ENCODE measurements around the gene RALGDS. TPM values are rescaled to one million over a fixed set of nuclear protein-coding genes. Genes with fewer than 3 reads are reported as not detected.

RALGDS gene
- total RNA-seq, 1 experiment from 2014 or later = 22.9 TPM

DNA sequence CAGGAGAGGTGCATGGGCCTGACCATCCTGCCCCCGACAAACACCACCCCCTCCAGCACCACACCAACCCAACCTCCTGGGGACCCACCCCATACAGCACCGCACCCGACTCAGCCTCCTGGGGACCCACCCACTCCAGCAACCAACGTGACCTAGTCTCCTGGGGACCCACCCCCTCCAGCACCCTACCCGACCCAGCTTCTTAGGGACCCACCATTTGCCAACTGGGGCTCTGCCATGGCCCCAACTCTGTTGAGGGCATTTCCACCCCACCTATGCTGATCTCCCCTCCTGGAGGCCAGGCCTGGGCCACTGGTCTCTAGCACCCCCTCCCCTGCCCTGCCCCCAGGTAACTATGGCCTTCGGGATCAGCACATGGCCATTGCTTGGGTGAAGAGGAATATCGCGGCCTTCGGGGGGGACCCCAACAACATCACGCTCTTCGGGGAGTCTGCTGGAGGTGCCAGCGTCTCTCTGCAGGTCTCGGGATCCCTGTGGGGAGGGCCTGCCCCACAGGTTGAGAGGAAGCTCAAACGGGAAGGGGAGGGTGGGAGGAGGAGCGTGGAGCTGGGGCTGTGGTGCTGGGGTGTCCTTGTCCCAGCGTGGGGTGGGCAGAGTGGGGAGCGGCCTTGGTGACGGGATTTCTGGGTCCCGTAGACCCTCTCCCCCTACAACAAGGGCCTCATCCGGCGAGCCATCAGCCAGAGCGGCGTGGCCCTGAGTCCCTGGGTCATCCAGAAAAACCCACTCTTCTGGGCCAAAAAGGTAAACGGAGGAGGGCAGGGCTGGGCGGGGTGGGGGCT, 54.7 kb downstream of the RALGDS start (continued):
- TF ChIP-seq, protein P1, sequence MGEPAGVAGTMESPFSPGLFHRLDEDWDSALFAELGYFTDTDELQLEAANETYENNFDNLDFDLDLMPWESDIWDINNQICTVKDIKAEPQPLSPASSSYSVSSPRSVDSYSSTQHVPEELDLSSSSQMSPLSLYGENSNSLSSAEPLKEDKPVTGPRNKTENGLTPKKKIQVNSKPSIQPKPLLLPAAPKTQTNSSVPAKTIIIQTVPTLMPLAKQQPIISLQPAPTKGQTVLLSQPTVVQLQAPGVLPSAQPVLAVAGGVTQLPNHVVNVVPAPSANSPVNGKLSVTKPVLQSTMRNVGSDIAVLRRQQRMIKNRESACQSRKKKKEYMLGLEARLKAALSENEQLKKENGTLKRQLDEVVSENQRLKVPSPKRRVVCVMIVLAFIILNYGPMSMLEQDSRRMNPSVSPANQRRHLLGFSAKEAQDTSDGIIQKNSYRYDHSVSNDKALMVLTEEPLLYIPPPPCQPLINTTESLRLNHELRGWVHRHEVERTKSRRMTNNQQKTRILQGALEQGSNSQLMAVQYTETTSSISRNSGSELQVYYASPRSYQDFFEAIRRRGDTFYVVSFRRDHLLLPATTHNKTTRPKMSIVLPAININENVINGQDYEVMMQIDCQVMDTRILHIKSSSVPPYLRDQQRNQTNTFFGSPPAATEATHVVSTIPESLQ (CRISPR knock-in tag; IDR thresholded peaks at IDR 0.05) = no peak
- TF ChIP-seq, protein P2, sequence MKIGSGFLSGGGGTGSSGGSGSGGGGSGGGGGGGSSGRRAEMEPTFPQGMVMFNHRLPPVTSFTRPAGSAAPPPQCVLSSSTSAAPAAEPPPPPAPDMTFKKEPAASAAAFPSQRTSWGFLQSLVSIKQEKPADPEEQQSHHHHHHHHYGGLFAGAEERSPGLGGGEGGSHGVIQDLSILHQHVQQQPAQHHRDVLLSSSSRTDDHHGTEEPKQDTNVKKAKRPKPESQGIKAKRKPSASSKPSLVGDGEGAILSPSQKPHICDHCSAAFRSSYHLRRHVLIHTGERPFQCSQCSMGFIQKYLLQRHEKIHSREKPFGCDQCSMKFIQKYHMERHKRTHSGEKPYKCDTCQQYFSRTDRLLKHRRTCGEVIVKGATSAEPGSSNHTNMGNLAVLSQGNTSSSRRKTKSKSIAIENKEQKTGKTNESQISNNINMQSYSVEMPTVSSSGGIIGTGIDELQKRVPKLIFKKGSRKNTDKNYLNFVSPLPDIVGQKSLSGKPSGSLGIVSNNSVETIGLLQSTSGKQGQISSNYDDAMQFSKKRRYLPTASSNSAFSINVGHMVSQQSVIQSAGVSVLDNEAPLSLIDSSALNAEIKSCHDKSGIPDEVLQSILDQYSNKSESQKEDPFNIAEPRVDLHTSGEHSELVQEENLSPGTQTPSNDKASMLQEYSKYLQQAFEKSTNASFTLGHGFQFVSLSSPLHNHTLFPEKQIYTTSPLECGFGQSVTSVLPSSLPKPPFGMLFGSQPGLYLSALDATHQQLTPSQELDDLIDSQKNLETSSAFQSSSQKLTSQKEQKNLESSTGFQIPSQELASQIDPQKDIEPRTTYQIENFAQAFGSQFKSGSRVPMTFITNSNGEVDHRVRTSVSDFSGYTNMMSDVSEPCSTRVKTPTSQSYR (CRISPR knock-in tag; IDR thresholded peaks at IDR 0.05) = no peak
- TF ChIP-seq, protein P3, sequence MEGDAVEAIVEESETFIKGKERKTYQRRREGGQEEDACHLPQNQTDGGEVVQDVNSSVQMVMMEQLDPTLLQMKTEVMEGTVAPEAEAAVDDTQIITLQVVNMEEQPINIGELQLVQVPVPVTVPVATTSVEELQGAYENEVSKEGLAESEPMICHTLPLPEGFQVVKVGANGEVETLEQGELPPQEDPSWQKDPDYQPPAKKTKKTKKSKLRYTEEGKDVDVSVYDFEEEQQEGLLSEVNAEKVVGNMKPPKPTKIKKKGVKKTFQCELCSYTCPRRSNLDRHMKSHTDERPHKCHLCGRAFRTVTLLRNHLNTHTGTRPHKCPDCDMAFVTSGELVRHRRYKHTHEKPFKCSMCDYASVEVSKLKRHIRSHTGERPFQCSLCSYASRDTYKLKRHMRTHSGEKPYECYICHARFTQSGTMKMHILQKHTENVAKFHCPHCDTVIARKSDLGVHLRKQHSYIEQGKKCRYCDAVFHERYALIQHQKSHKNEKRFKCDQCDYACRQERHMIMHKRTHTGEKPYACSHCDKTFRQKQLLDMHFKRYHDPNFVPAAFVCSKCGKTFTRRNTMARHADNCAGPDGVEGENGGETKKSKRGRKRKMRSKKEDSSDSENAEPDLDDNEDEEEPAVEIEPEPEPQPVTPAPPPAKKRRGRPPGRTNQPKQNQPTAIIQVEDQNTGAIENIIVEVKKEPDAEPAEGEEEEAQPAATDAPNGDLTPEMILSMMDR (IDR thresholded peaks at IDR 0.05) = no peak
- TF ChIP-seq, protein P4, sequence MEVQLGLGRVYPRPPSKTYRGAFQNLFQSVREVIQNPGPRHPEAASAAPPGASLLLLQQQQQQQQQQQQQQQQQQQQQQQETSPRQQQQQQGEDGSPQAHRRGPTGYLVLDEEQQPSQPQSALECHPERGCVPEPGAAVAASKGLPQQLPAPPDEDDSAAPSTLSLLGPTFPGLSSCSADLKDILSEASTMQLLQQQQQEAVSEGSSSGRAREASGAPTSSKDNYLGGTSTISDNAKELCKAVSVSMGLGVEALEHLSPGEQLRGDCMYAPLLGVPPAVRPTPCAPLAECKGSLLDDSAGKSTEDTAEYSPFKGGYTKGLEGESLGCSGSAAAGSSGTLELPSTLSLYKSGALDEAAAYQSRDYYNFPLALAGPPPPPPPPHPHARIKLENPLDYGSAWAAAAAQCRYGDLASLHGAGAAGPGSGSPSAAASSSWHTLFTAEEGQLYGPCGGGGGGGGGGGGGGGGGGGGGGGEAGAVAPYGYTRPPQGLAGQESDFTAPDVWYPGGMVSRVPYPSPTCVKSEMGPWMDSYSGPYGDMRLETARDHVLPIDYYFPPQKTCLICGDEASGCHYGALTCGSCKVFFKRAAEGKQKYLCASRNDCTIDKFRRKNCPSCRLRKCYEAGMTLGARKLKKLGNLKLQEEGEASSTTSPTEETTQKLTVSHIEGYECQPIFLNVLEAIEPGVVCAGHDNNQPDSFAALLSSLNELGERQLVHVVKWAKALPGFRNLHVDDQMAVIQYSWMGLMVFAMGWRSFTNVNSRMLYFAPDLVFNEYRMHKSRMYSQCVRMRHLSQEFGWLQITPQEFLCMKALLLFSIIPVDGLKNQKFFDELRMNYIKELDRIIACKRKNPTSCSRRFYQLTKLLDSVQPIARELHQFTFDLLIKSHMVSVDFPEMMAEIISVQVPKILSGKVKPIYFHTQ (CRISPR knock-in tag; IDR thresholded peaks at IDR 0.05) = no peak
- no peak for TF ChIP-seq TEAD4 (CRISPR knock-in tag; IDR thresholded peaks at IDR 0.05)

DNA sequence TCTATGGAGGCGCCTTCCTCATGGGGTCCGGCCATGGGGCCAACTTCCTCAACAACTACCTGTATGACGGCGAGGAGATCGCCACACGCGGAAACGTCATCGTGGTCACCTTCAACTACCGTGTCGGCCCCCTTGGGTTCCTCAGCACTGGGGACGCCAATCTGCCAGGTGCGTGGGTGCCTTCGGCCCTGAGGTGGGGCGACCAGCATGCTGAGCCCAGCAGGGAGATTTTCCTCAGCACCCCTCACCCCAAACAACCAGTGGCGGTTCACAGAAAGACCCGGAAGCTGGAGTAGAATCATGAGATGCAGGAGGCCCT, 56.0 kb downstream of the RALGDS start:
- Mint-ChIP-seq H3K27ac (no peak overlapping the region; the same call in 1 of the 2 replicates), H3K36me3 (no peaks in the 10 kb centered on the region), H3K4me3 (no peak overlapping the region), H3K9me3 (no peaks in the 10 kb centered on the region), H3K27me3 (ENCODE audit: low read depth) (no peaks in the 10 kb centered on the region), H3K4me1 (peaks cover 18% of the 10 kb centered on the region)
- ChIA-PET POLR2A (no interaction called here), CTCF (interaction anchor here (1.3 kb wide), 1 partner anchor 16 kb away, joined by 3 read pairs; no protein-coding TSS in a partner anchor)
- TF ChIP-seq, protein P5, sequence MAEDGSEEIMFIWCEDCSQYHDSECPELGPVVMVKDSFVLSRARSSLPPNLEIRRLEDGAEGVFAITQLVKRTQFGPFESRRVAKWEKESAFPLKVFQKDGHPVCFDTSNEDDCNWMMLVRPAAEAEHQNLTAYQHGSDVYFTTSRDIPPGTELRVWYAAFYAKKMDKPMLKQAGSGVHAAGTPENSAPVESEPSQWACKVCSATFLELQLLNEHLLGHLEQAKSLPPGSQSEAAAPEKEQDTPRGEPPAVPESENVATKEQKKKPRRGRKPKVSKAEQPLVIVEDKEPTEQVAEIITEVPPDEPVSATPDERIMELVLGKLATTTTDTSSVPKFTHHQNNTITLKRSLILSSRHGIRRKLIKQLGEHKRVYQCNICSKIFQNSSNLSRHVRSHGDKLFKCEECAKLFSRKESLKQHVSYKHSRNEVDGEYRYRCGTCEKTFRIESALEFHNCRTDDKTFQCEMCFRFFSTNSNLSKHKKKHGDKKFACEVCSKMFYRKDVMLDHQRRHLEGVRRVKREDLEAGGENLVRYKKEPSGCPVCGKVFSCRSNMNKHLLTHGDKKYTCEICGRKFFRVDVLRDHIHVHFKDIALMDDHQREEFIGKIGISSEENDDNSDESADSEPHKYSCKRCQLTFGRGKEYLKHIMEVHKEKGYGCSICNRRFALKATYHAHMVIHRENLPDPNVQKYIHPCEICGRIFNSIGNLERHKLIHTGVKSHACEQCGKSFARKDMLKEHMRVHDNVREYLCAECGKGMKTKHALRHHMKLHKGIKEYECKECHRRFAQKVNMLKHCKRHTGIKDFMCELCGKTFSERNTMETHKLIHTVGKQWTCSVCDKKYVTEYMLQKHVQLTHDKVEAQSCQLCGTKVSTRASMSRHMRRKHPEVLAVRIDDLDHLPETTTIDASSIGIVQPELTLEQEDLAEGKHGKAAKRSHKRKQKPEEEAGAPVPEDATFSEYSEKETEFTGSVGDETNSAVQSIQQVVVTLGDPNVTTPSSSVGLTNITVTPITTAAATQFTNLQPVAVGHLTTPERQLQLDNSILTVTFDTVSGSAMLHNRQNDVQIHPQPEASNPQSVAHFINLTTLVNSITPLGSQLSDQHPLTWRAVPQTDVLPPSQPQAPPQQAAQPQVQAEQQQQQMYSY (CRISPR knock-in tag; IDR thresholded peaks at IDR 0.05) = peak; percentile 80
- TF ChIP-seq MXD4 (CRISPR knock-in tag; IDR thresholded peaks at IDR 0.05; ENCODE audit: borderline replicate concordance) = no peak
- no peak for ATAC-seq
- DNase-seq (ENCODE audit: low spot score) = no peak

All from WTC11 (cell line).